SU-DHL-6 (cell line): ENCODE data around the gene COL11A1.

Experiments
- H2AFZ ChIP-seq: fragments of 200-600 bp; sonication (generic); 2 replicates; pipeline ENCODE4 v1.6.1; 2014; ENCODE audit warnings: low read depth, mild to moderate bottlenecking, moderate library complexity, mixed read lengths, antibody characterized with exemption, low read length; ENCODE audit not compliant: severe bottlenecking
- H3F3A ChIP-seq: fragments of 200-600 bp; shearing (Covaris generic); 2 replicates; pipeline ENCODE4 v1.6.0; 2016; ENCODE audit warnings: antibody characterized with exemption, mild to moderate bottlenecking; ENCODE audit not compliant: insufficient read depth
- H3K27ac ChIP-seq: fragments of 200-600 bp; sonication (generic); 2 replicates; pipeline ENCODE4 v1.5.1; 2016; ENCODE audit warnings: low read depth, mild to moderate bottlenecking, low read length, moderate library complexity, mixed read lengths
- H3K27me3 ChIP-seq: fragments of 200-600 bp; sonication (generic), shearing (Covaris generic); 2 replicates; pipeline ENCODE4 v1.6.0; 2014; ENCODE audit warnings: mild to moderate bottlenecking, low read length
- H3K36me3 ChIP-seq: fragments of 200-600 bp; sonication (generic); 2 replicates; pipeline ENCODE4 v1.6.1; 2014; ENCODE audit warnings: mild to moderate bottlenecking, low read length, mixed read lengths
- H3K4me2 ChIP-seq: fragments of 300-600, 200-600 bp; shearing (Covaris generic), sonication (generic); 2 replicates; pipeline ENCODE4 v1.6.0; 2014; ENCODE audit warnings: low read length, low read depth, mild to moderate bottlenecking; ENCODE audit not compliant: poor library complexity, severe bottlenecking
- H3K4me3 ChIP-seq: fragments of 200-600 bp; sonication (generic); 2 replicates; pipeline ENCODE4 v1.5.1; 2014; ENCODE audit warnings: antibody characterized with exemption, low read length, mild to moderate bottlenecking, mixed read lengths; ENCODE audit not compliant: insufficient read depth, poor library complexity, severe bottlenecking
- H3K79me2 ChIP-seq: fragments of 200-600 bp; sonication (generic); 2 replicates; pipeline ENCODE4 v1.6.1; 2014; ENCODE audit warnings: mild to moderate bottlenecking, low read length, moderate library complexity; ENCODE audit not compliant: insufficient read depth
- H3K9ac ChIP-seq: fragments of 200-600 bp; sonication (generic); 2 replicates; pipeline ENCODE4 v1.7.0; 2014; ENCODE audit warnings: mild to moderate bottlenecking, low read length
- H3K9me2 ChIP-seq: fragments of 200-600 bp; sonication (generic); replicated peaks from 2 replicates; pipeline ENCODE4 v1.6.1; 2014; ENCODE audit warnings: low read length; ENCODE audit not compliant: insufficient read depth
- H3K9me3 ChIP-seq: fragments of 200-600 bp; sonication (generic); 2 replicates; pipeline ENCODE4 v1.6.1; 2014; ENCODE audit warnings: low read length, mixed read lengths; ENCODE audit not compliant: insufficient read depth
- H4K20me1 ChIP-seq: fragments of 200-600 bp; sonication (generic); 2 replicates; pipeline ENCODE4 v1.6.1; 2014; ENCODE audit warnings: low read depth, mild to moderate bottlenecking, antibody characterized with exemption, low read length, moderate library complexity, mixed read lengths
- EZH2phosphoT487 ChIP-seq: fragments of 200-600 bp; sonication (generic), shearing (Covaris generic); conservative IDR thresholded peaks from 2 replicates; pipeline ENCODE4 v1.6.1; 2018; ENCODE audit warnings: mild to moderate bottlenecking, antibody characterized with exemption, low read length, moderate library complexity, mixed read lengths
- TF ChIP-seq, protein P1 (sequence below): fragments of 200-600 bp; sonication (generic); IDR thresholded peaks from one replicate; pipeline ENCODE4 v1.5.1; 2017; ENCODE audit warnings: antibody characterized with exemption, mild to moderate bottlenecking, low read length, moderate library complexity; ENCODE audit not compliant: insufficient read depth, poor library complexity, severe bottlenecking

COL11A1 gene

DNA sequence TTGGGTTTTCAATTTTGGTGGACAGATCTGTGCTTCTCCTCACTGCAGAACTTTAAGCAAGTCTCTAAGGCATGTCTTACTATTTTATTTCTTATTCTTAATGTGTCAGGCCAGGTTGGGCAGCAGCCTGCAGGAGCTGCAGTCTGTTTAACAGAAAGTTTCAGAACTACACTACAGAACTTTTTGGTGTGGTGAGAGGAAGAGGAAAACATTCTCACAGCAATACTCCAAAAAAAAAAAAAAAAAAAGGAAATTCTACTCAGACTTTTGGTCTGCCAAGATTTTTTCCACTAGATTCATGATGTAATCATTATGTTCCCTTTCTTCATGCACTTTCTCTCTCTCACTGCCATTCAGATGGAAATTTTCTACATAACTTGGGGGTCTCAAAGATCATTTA, 255.2 kb downstream of the COL11A1 start:
- Histone ChIP-seq H3K9ac (no peak overlapping the region), H3K4me3 (no peak overlapping the region), H3K27me3 (no peaks in the 10 kb centered on the region), H3K9me2 (no peaks in the 10 kb centered on the region), H3K4me2 (no peak overlapping the region), H3K9me3 (no peaks in the 10 kb centered on the region), H3F3A (no peaks in the 10 kb centered on the region), H4K20me1 (no peaks in the 10 kb centered on the region), H3K36me3 (no peaks in the 10 kb centered on the region), H3K79me2 (no peaks in the 10 kb centered on the region), H2AFZ (no peak overlapping the region), H3K27ac (no peak overlapping the region)
- TF ChIP-seq, protein P1, sequence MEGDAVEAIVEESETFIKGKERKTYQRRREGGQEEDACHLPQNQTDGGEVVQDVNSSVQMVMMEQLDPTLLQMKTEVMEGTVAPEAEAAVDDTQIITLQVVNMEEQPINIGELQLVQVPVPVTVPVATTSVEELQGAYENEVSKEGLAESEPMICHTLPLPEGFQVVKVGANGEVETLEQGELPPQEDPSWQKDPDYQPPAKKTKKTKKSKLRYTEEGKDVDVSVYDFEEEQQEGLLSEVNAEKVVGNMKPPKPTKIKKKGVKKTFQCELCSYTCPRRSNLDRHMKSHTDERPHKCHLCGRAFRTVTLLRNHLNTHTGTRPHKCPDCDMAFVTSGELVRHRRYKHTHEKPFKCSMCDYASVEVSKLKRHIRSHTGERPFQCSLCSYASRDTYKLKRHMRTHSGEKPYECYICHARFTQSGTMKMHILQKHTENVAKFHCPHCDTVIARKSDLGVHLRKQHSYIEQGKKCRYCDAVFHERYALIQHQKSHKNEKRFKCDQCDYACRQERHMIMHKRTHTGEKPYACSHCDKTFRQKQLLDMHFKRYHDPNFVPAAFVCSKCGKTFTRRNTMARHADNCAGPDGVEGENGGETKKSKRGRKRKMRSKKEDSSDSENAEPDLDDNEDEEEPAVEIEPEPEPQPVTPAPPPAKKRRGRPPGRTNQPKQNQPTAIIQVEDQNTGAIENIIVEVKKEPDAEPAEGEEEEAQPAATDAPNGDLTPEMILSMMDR: no peak
- TF ChIP-seq EZH2phosphoT487: no peak

DNA sequence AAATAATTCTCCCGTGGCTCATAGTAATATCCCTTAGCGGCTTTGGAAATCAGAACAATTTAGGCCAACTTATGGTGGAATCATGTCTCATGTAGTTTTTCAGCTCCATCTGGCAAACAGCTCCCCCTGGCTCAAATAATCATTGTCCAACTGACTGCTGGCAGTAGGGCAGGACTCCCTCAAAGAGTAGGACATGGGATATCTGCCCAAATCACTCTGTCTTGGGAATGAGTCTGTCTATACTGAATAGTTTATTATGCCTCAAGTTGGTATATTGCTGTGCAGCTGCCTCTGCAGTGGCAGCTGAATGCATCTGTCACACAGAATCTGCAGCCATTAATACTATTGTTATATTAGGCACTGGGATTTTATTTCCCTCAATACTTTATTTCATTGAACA, 255.7 kb downstream of the COL11A1 start:
- Histone ChIP-seq H3K4me2 (no peak overlapping the region), H4K20me1 (no peaks in the 10 kb centered on the region), H2AFZ (no peak overlapping the region), H3K27ac (no peak overlapping the region), H3K9me3 (no peaks in the 10 kb centered on the region), H3F3A (no peaks in the 10 kb centered on the region), H3K9ac (no peak overlapping the region), H3K36me3 (no peaks in the 10 kb centered on the region), H3K27me3 (no peaks in the 10 kb centered on the region), H3K4me3 (no peak overlapping the region), H3K79me2 (no peaks in the 10 kb centered on the region), H3K9me2 (no peaks in the 10 kb centered on the region)
- no peak for TF ChIP-seq EZH2phosphoT487
- TF ChIP-seq, protein P1: no peak

DNA sequence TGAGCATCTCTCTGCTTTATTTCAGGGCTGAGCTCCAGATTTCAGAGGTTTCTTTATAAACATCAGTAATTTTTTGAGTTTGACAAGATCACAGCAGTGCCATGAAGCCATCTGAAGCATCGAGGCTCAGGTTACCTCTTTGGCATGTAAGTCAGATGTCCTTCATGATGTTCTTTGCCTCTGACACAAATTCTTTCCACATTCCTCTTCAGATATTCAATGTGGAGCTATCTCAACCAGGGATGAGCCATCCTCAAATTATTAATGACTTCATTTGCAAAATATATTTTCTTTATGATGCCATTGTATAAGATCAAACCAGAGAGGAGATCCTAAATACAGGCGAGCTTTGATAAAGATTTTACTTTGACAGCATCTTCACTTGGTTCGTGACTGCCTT, 256.7 kb downstream of the COL11A1 start:
- Histone ChIP-seq H2AFZ (no peak overlapping the region), H3K27me3 (no peaks in the 10 kb centered on the region), H3K36me3 (no peaks in the 10 kb centered on the region), H3K9ac (no peak overlapping the region), H3K79me2 (no peaks in the 10 kb centered on the region), H3K4me2 (no peak overlapping the region), H3K9me2 (no peaks in the 10 kb centered on the region), H3F3A (no peaks in the 10 kb centered on the region), H4K20me1 (no peaks in the 10 kb centered on the region), H3K4me3 (no peak overlapping the region), H3K9me3 (no peaks in the 10 kb centered on the region), H3K27ac (no peak overlapping the region)
- TF ChIP-seq EZH2phosphoT487: no peak
- TF ChIP-seq, protein P1: no peak

DNA sequence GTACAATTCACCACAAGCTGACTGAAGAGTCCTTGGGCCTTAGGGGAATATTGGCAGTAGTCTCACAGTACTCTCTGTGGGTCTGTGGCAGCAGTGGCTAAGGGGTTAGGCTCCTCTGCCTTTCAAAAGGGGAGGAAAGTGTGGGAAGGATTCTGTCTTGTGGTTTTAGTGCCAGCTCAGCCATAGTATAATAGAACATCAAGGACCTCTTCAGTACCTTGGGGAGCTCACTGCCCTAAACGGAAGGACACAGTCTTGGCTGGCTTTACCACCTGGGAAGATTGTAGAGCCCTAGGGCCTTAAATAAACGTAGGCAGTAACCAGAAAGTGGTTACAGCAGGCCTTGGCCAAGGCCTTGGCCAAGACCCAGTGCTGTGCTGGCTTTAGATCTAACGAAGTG, 265.7 kb downstream of the COL11A1 start:
- Histone ChIP-seq H4K20me1 (no peaks in the 10 kb centered on the region), H3K4me3 (no peak overlapping the region), H3K27ac (no peak overlapping the region), H3F3A (no peaks in the 10 kb centered on the region), H3K9ac (no peak overlapping the region), H3K9me2 (no peaks in the 10 kb centered on the region), H3K36me3 (no peaks in the 10 kb centered on the region), H3K79me2 (no peaks in the 10 kb centered on the region), H3K4me2 (no peak overlapping the region), H2AFZ (no peak overlapping the region), H3K9me3 (no peaks in the 10 kb centered on the region), H3K27me3 (no peaks in the 10 kb centered on the region)
- no peak for TF ChIP-seq EZH2phosphoT487
- TF ChIP-seq, protein P1: no peak
